NCI-H2227 (cell line): Measurements from ENCODE around the gene RPS6KA1.
"Not testable (repeated sequence)": the region's sequence is repeated elsewhere in the genome, so short reads cannot be mapped to it uniquely, and the experiment has no call there.

Experiments
- DNase-seq: peaks from one replicate; lab custom pipeline; 2025; ENCODE audit not compliant: unreplicated experiment; lab: John Stamatoyannopoulos, UW

Gene RPS6KA1

DNA sequence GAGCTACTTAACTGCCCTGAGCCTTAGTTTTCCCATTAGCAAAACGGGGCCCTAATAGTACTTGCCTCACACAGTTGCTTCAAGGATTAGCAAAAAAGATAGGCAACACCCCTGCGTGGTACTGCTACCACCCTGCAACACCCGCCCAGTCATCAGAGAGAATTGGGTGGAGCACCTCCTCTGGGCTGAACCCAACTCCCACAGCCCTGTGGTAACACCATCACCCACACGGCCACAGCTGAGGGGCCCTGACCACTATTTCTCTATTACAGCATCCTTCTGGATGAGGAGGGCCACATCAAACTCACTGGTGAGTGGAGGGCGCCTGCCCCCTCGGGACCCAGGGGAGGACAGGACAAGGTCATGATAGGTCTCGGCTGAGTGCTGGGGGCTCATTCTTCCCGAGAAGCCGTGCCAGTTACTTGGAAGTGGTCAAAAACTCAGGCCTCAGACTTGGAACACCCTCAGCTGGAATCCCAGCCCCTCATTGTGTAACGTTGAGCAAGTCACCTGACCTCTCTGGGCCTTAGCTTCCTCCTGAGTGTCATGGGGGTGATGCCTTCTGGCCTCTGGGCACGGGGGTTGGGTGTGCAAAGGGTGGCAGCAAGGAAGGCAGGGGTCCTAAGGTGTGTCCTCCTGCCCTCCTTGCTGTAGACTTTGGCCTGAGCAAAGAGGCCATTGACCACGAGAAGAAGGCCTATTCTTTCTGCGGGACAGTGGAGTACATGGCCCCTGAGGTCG lies 24.6 kb downstream of the RPS6KA1 start:
- no peak for DNase-seq

- DNase-seq, result no peak
Observed at GRCh38 chr1:26554781-26555180, 25.2 kb downstream of the RPS6KA1 start.

DNA sequence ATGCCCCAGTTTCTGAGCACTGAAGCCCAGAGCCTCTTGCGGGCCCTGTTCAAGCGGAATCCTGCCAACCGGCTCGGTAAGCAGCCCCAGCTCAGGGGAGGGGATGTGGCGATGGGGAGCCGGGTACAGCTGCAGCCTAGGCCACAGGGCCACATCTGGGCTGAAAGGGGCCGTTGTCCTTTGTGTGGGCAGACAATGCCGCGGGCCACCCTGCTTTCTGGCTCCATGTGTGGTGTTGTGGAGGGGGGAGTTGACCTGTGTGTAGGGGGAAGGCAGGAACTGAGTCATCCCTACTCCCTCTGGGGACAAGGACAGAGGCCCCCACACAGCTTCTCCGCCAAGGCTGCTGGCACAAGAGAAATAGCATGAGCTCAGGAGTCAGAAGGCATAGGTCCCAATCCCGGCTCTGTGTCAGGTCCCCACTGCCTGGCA lies 26.0 kb downstream of the RPS6KA1 start:
- DNase-seq, result no peak

- DNase-seq, result no peak
Observed at GRCh38 chr1:26556111-26556510, 26.6 kb downstream of the RPS6KA1 start.

DNA sequence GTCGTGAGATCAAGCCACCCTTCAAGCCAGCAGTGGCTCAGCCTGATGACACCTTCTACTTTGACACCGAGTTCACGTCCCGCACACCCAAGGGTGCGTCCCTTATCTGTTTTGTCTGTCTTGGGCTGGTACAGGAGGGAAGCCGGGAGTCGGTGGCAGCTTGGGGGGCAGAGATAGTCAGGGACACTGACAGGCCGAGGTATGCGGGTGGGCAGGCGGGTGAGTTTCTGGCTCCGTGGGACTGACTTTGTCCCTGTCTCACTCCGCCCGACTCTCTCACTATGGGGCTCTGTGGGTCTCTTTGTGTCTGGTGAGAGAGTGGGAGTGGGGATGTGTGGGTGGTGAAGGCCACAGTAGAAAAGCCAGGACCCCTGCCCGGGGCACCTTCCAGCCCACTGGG lies 27.4 kb downstream of the RPS6KA1 start:
- no peak for DNase-seq

DNA sequence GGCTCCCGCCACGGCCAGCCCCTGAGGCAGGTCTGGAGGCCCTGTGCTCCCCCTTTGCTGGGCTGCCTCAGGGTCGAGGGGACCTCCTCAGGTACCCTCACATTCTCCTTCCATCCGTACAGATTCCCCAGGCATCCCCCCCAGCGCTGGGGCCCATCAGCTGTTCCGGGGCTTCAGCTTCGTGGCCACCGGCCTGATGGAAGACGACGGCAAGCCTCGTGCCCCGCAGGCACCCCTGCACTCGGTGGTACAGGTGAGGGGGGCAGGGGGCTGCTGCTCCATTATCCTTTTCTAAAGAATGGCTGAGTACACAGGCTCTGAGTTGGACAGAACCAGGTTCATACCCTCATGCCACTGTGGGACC lies 29.1 kb downstream of the RPS6KA1 start:
- no peak for DNase-seq

DNA sequence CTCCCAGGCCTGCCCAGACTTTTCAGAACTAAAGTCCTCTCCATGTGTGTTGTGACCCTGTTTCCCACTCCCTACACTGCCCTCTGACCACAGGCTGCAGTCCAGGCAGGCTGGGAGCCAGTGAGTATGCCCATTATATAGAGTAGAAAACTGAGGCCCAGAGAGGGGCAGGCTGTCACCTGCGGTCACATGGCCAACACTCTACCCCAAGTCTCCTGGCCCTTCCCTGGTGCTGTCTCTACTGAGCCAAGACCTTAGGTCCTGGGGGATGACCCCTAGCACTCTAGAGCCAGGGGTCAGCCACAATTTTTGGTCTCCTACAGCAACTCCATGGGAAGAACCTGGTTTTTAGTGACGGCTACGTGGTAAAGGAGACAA lies 30.8 kb downstream of the RPS6KA1 start:
- no peak for DNase-seq

GRCh38 chr1:26570287-26570686 lies 40.7 kb downstream of the RPS6KA1 start:
- DNase-seq, result no peak

DNA sequence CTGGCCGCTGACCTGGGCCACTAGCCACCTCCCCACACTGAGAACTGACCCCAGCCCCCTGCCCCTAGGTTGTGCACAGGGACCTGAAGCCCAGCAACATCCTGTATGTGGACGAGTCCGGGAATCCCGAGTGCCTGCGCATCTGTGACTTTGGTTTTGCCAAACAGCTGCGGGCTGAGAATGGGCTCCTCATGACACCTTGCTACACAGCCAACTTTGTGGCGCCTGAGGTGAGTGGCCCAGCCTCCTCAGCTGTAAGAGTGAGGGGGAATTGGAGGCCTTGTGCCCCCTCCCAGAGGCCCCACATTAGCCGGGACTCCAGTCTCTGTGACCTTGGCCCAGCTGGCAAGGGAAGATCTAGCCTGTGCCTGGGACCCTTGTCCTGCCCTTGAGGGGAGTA lies 41.8 kb downstream of the RPS6KA1 start:
- DNase-seq, result no peak

- DNase-seq, result no peak
Observed at GRCh38 chr1:26574018-26574417, 44.5 kb downstream of the RPS6KA1 start.

- no peak for DNase-seq
Observed at GRCh38 chr1:26574719-26575251, 45.2 kb downstream of the RPS6KA1 start.

DNA sequence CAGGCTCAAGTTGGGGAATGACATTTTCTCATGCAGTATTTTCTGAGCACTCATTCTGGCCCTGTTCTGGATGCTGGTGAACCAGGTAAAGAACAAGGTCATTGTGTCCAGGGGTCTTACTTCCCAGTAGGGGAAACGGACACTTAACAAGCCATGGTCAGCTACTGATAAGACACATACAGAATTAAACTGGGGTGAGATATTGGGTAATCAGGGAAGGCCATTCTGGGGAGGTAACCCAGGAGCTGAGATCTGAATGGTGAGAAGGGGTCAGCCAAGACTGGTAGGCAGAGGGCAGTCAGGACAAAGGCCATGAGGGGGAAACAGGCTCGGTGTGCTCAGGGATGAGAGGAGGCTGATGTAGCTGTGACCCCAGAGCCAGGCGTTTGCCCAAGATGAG lies 45.8 kb downstream of the RPS6KA1 start:
- no peak for DNase-seq

GRCh38 chr1:26578167-26578566 lies 48.6 kb downstream of the RPS6KA1 start:
- no peak for DNase-seq

GRCh38 chr1:26579681-26580111 lies 50.1 kb downstream of the RPS6KA1 start:
- no peak for DNase-seq

- no peak for DNase-seq
Observed at GRCh38 chr1:26580116-26580515, 50.6 kb downstream of the RPS6KA1 start.

GRCh38 chr1:26581287-26581651 lies 51.7 kb downstream of the RPS6KA1 start:
- DNase-seq, result no peak

DNA sequence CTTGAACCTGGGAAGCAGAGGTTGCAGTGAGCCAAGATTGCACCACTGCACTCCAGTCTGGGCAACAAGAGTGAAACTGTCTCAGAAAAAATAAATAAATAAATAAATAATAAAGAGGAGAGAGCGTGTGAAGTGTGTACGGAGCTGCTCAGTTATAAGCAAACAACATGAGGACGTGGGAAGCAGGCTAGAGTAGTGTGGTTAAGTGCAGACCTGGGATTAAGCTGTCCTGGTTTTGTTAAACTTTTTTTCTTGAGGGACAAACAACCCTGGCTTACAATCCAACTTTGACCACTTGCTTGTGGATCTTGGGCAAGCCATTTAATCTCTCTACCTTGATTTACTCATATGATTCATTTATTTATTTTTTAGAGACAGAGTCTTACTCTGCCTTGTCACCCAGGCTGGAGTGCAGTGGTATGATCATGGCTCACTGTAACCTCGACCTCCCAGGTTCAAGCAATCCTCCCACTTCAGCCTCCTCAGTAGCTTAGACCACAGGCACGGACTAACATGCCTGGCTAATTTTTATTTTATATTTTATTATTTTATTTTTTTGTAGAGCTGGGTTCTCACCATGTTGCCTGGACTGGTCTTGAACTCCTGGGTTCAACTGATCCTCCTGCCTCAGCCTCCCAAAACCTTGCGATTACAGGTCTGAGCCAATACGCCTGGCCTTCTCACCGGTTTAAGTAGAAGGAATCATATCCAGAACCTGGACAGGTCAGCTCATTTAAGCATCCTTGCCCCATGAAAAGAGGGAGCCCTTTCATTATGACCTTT lies 52.7 kb downstream of the RPS6KA1 start:
- DNase-seq, result no peak

DNA sequence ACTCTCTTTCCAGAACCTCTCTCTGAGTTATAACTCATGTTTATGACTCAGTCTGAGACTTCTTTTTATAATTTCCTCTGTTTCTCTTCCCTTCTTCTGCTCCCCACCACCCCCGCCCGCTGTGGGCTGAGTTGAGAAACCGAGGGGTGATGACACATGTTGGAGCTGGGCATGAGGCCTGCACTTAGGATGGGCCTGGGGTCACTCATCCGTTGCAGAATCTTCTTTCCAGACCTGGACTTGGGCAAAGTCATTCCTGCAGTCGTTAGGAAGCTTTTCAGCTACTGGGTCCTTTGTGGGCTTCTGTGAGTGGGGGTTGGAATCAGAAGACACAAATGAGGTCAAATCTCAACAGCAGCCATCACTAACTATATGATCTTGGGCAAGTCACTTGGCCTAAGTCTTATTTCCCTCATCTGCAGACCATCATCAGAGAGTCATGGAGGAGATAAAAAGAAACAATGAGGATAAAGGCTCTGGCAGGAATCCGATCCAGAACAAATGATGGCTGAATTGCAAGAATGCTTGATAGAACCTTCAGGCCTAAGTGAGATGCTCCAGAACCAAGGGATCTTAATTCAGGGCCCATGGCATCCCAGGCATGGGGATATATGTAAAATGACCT lies 53.4 kb downstream of the RPS6KA1 start:
- no peak for DNase-seq

DNA sequence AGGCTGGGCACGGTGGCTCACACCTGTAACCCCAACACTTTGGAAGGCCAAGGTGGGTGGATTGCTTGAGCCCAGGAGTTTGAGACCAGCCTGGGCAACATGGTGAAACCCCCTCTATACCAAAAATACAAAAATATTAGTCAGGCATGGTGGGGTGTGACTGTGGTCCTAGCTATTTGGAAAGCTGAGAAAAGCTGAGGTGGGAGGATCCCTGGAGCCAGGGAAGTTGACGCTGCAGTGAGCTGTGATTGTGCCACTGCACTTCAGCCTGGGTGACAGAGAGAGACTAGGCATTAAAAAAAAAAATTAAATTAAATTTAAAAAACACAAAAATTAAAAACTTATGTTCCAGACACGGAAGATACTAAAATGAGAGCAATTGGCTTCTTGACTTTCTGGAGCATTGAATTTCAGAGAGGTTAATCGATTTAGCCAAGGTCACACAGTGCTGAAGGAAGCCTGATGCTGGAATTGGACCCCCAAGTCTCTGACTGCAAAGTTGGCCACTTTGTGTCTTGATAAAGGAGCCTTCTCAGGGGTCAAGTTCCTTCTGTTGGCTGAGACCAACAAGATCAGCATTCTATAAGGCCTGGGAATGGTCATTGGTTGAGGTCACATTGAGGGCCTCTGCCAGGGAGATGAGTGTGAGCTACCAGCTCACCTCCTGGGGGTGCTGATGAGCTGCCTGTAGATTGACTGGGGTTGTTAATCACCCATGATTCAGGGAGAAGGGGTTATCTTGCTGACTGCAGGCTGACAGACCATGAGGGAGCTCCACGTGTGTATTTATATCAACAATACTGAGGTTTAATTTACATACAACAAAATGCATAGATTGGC lies 54.3 kb downstream of the RPS6KA1 start:
- no peak for DNase-seq

- DNase-seq, result not testable (repeated sequence)
Observed at GRCh38 chr1:26584588-26584987, 55.0 kb downstream of the RPS6KA1 start.

DNA sequence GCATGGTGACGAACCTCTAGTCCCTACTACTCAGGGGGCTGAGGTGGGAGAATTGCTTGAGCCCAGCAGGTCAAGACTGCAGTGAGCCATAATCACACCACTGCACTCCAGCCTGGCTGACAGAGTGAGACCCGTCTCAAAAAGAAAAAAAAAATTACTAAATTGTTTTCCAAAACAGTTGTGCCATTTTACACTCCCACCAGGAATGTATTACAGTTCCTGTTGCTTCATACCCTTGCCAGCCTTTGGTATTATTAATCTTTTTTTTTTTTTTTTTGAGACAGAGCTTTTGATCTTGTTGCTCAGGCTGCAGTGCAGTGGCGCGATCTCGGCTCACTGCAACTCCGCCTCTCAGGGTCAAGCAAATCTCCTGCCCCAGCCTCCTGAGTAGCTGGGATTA lies 55.9 kb downstream of the RPS6KA1 start:
- DNase-seq, result no peak
